B cell (primary cell): ENCODE data around the gene OCSTAMP. TPM values are rescaled to one million over a fixed set of nuclear protein-coding genes. Genes with fewer than 3 reads are reported as not detected.

ENCODE experiments used
- ATAC-seq: fragments of 200-7000 bp; cut with Tn5 transposase; one replicate; pipeline ENCODE4 v1.10.0; 2021; ENCODE audit warnings: low read depth, mild to moderate bottlenecking, moderate number of reproducible peaks, moderate library complexity
- CTCF ChIA-PET: fragments of 350-600 bp; sonication (Branson Sonifier 250); formaldehyde crosslinking; loops from one replicate; lab custom pipeline; 2021; ENCODE audit warnings: antibody characterized with exemption, inconsistent platforms; lab: Charles Lee
- POLR2A ChIA-PET: fragments of 350-600 bp; sonication (Branson Sonifier 250); formaldehyde crosslinking; loops from one replicate; lab custom pipeline; 2021; ENCODE audit warnings: antibody characterized with exemption; lab: Charles Lee
- DNase-seq: peaks from one replicate; pipeline ENCODE4 v3.0.0; 2013
- H2AFZ ChIP-seq: 2 replicates; pipeline ENCODE4 v1.6.1; 2012; ENCODE audit warnings: mild to moderate bottlenecking, low read depth, low read length; ENCODE audit not compliant: insufficient read depth, poor library complexity, severe bottlenecking
- H3K27ac ChIP-seq, 2 donors: 1 replicate in 1 of 2; 2 replicates in 1 of 2; pipeline ENCODE4 v1.5.1; 2012 to 2013; ENCODE audit warnings: low read length in 2 of 2, mild to moderate bottlenecking in 2 of 2, moderate library complexity in 1 of 2
- H3K27me3 ChIP-seq, 4 experiments: fragments of 200-600 bp in 1 of 4; sonication (generic) in 1 of 4; replicated peaks in 1 of 4; 1 replicate in 2 of 4; 2 replicates in 2 of 4; pipeline versions ENCODE4 v1.6.1 to v1.7.0; 2013 to 2016; ENCODE audit warnings: low read length in 3 of 4, mild to moderate bottlenecking in 2 of 4, mixed read lengths in 1 of 4, moderate library complexity in 1 of 4; ENCODE audit not compliant: insufficient read depth in 4 of 4, control insufficient read depth in 3 of 4; ENCODE audit errors: control extremely low read depth in 1 of 4
- H3K36me3 ChIP-seq, 2 experiments: replicated peaks in 1 of 2; 1 replicate in 1 of 2; 2 replicates in 1 of 2; pipeline versions ENCODE4 v1.6.1 to v1.7.1; 2013; ENCODE audit warnings: low read length in 1 of 2; ENCODE audit not compliant: insufficient read depth in 2 of 2, control insufficient read depth in 1 of 2; ENCODE audit errors: control extremely low read depth in 1 of 2, extremely low read depth in 1 of 2
- H3K4me1 ChIP-seq, 2 donors: fragments of 200-600 bp in 1 of 2; sonication (generic) in 1 of 2; 1 replicate in 1 of 2; 2 replicates in 1 of 2; pipeline versions ENCODE4 v1.5.1 to v1.6.1; 2013 to 2017; ENCODE audit warnings: low read length in 2 of 2; ENCODE audit not compliant: control insufficient read depth in 2 of 2, insufficient read depth in 2 of 2
- H3K4me2 ChIP-seq: replicated peaks from 2 replicates; pipeline ENCODE3; 2012; ENCODE audit warnings: mild to moderate bottlenecking, low read depth, low read length; ENCODE audit not compliant: poor library complexity, severe bottlenecking
- H3K4me3 ChIP-seq, 5 experiments: fragments of 200-600 bp in 1 of 5; sonication (generic) in 1 of 5; 1 replicate in 3 of 5; 2 replicates in 2 of 5; pipeline versions ENCODE4 v1.5.1 to v1.7.0; 2011 to 2016; ENCODE audit warnings: low read length in 4 of 5, mild to moderate bottlenecking in 4 of 5, low read depth in 2 of 5, control low read depth in 1 of 5, moderate library complexity in 1 of 5; ENCODE audit not compliant: insufficient read depth in 1 of 5; ENCODE audit errors: control extremely low read depth in 1 of 5, extremely low read depth in 1 of 5
- H3K79me2 ChIP-seq: fragments of 200-600 bp; sonication (generic); one replicate; pipeline ENCODE4 v1.6.0; 2016; ENCODE audit warnings: low read length; ENCODE audit not compliant: control insufficient read depth, insufficient read depth
- H3K9ac ChIP-seq: fragments of 200-600 bp; sonication (generic); 2 replicates; pipeline ENCODE4 v1.6.1; 2017; ENCODE audit warnings: mild to moderate bottlenecking, low read length, moderate library complexity
- H3K9me3 ChIP-seq, 3 donors: one replicate each; pipeline versions ENCODE4 v1.6.1 to v1.7.1; 2013; ENCODE audit warnings: low read length in 2 of 3; ENCODE audit not compliant: control insufficient read depth in 2 of 3, insufficient read depth in 1 of 3; ENCODE audit errors: control extremely low read depth in 1 of 3
- H4K20me1 ChIP-seq: 2 replicates; pipeline ENCODE4 v1.6.0; 2012; ENCODE audit warnings: mild to moderate bottlenecking, low read length; ENCODE audit not compliant: insufficient read depth, control insufficient read depth, poor library complexity, severe bottlenecking
- H3K27ac Mint-ChIP-seq: one replicate; pipeline ENCODE4 v1.8.0; 2021; ENCODE audit warnings: mixed read lengths
- H3K27me3 Mint-ChIP-seq: one replicate; pipeline ENCODE4 v1.8.0; 2021; ENCODE audit warnings: mixed read lengths
- H3K4me1 Mint-ChIP-seq: one replicate; pipeline ENCODE4 v1.8.0; 2021; ENCODE audit warnings: mixed read lengths
- H3K4me3 Mint-ChIP-seq: one replicate; pipeline ENCODE4 v1.8.0; 2021; ENCODE audit warnings: mixed read lengths
- H3K9me3 Mint-ChIP-seq: one replicate; pipeline ENCODE4 v1.8.0; 2022; ENCODE audit warnings: mixed read lengths; ENCODE audit not compliant: insufficient read depth
- EZH2 ChIP-seq: IDR thresholded peaks from 2 replicates; pipeline ENCODE4 v1.6.1; 2012; ENCODE audit warnings: borderline replicate concordance, low read depth, mild to moderate bottlenecking, moderate library complexity, low read length; ENCODE audit not compliant: insufficient read depth, poor library complexity, severe bottlenecking
- WGBS: methylation state at CpG from one replicate; pipeline ENCODE4 v1.1.5; 2013; ENCODE audit warnings: missing lambda C conversion rate; ENCODE audit not compliant: insufficient coverage; 5-methylcytosine and 5-hydroxymethylcytosine counted together
- intact Hi-C: fragments of 100-400 bp; cut with micrococcal nuclease; formaldehyde crosslinking; loops from one replicate; pipeline ENCODE4 v1.10.0; 2022
- polyA plus RNA-seq: library from polyadenylated mRNA; depleted of rRNA; stranded (reverse); fragments of >200 nt; gene quantifications from 2 replicates; pipeline ENCODE4 v1.2.3, GENCODE V29; 2012
- total RNA-seq, 2 donors: library from RNA; stranded (reverse); fragments of 120-200 nt in 1 of 2; gene quantifications; 1 replicate in 1 of 2; 2 replicates in 1 of 2; pipeline versions ENCODE4 v1.2.3 to v1.2.4, GENCODE V29; 2013 to 2022
- TF ChIP-seq, protein P1 (sequence below): fragments of 200-600 bp; IDR thresholded peaks from one replicate; pipeline ENCODE4 v1.8.0; 2022; ENCODE audit warnings: antibody characterized with exemption, mild to moderate bottlenecking

Gene OCSTAMP
- total and polyA plus RNA-seq, 2 donors (not counting 1 experiment from before 2014, with no cell fraction given), result not detected

DNA sequence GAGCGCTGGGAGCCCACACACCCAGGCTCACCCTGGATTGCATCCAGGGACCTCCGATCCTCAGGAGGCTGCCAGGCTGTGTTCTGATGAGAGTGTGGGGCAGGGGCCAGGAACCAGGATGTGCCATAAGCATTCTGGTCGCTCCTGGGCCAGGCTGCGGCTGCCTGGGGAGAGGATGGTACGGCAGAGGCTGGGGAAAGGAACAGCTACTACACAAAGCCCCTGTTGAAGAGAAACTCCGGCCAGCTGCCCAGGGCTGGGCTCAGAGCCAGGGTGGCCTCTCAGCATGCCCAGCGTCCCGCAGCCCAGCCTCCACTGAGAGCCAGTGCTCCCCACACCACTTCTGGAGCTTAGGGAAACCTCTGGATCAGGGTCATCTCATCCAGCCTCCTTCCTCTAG lies 21.7 kb upstream of the OCSTAMP start:
- CTCF ChIA-PET, result no interaction called here
- no peaks in the 10 kb centered on the region for H4K20me1 ChIP-seq
- no peak overlapping the region for H3K4me3 ChIP-seq
- TF ChIP-seq EZH2, result no peak
- TF ChIP-seq, protein P1, sequence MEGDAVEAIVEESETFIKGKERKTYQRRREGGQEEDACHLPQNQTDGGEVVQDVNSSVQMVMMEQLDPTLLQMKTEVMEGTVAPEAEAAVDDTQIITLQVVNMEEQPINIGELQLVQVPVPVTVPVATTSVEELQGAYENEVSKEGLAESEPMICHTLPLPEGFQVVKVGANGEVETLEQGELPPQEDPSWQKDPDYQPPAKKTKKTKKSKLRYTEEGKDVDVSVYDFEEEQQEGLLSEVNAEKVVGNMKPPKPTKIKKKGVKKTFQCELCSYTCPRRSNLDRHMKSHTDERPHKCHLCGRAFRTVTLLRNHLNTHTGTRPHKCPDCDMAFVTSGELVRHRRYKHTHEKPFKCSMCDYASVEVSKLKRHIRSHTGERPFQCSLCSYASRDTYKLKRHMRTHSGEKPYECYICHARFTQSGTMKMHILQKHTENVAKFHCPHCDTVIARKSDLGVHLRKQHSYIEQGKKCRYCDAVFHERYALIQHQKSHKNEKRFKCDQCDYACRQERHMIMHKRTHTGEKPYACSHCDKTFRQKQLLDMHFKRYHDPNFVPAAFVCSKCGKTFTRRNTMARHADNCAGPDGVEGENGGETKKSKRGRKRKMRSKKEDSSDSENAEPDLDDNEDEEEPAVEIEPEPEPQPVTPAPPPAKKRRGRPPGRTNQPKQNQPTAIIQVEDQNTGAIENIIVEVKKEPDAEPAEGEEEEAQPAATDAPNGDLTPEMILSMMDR, result no peak
- WGBS, result 83% methylated on average over 8 of the region's 8 CpGs
- no peak overlapping the region for H3K9ac ChIP-seq
- no peaks in the 10 kb centered on the region for H3K79me2 ChIP-seq
- Mint-ChIP-seq H3K4me3 (no peak overlapping the region), H3K27me3 (peaks cover 35% of the 10 kb centered on the region), H3K27ac (no peak overlapping the region), H3K9me3 (no peaks in the 10 kb centered on the region), H3K4me1 (peaks cover 7% of the 10 kb centered on the region)
- H2AFZ ChIP-seq, result no peak overlapping the region
- no peak overlapping the region for H3K4me2 ChIP-seq
- no peaks in the 10 kb centered on the region for H3K9me3 ChIP-seq
- H3K27me3 ChIP-seq, result peaks cover 0 to 15% (median 1%) of the 10 kb centered on the region in 4 experiments
- intact Hi-C loops, result no loop called here
- DNase-seq (no peak), ATAC-seq (no peak)
- no peak overlapping the region for H3K27ac ChIP-seq
- POLR2A ChIA-PET, result no interaction called here
- peaks cover 0 to 10% of the 10 kb centered on the region in 2 donors for H3K4me1 ChIP-seq
- H3K36me3 ChIP-seq, result no peaks in the 10 kb centered on the region

DNA sequence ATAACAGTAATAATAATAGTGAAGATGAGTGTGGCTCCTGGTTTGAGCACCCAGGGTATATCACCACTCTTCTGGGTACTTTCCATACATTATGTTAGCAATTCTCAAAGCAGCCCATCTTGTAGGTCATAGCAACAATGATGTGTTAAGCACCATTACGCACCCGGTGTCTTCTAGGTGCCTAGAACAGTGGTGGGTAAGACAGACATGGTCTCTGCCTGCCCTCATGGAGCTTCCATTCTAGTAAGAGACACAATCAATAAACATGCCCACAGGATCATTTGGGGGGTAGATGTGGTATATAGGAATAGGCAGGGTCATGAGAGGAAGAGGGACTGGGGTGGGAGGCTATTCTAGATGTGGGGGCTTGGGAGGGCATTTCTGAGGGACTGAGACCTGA lies 21.0 kb upstream of the OCSTAMP start:
- no peak overlapping the region for H3K27ac ChIP-seq
- ATAC-seq, result no peak
- ChIA-PET POLR2A (no interaction called here), CTCF (no interaction called here)
- DNase-seq, result no peak
- no peaks in the 10 kb centered on the region for H3K9me3 ChIP-seq
- peaks cover 0 to 11% (median 1%) of the 10 kb centered on the region in 4 experiments for H3K27me3 ChIP-seq
- no peak overlapping the region for H3K9ac ChIP-seq
- Mint-ChIP-seq H3K27me3 (peaks cover 37% of the 10 kb centered on the region), H3K27ac (no peak overlapping the region), H3K4me3 (no peak overlapping the region), H3K9me3 (no peaks in the 10 kb centered on the region), H3K4me1 (peaks cover 7% of the 10 kb centered on the region)
- no CpG with 5 or more reads among the region's 2 CpGs for WGBS
- H3K4me1 ChIP-seq, result peaks cover 0 to 10% of the 10 kb centered on the region in 2 donors
- no peak overlapping the region for H2AFZ ChIP-seq
- H3K36me3 ChIP-seq, result no peaks in the 10 kb centered on the region
- no peaks in the 10 kb centered on the region for H4K20me1 ChIP-seq
- no peak overlapping the region for H3K4me2 ChIP-seq
- intact Hi-C loops, result no loop called here
- H3K4me3 ChIP-seq, result no peak overlapping the region
- no peak for TF ChIP-seq EZH2
- TF ChIP-seq, protein P1, result no peak
- H3K79me2 ChIP-seq, result no peaks in the 10 kb centered on the region
